GM21367 (cell line): Measurements from ENCODE around the gene PTPRN2.

Experiments used
- ATAC-seq: cut with Tn5 transposase; IDR thresholded peaks from one replicate; pipeline ENCODE4 v1.9.1; 2021; ENCODE audit not compliant: unreplicated experiment

Gene PTPRN2

DNA sequence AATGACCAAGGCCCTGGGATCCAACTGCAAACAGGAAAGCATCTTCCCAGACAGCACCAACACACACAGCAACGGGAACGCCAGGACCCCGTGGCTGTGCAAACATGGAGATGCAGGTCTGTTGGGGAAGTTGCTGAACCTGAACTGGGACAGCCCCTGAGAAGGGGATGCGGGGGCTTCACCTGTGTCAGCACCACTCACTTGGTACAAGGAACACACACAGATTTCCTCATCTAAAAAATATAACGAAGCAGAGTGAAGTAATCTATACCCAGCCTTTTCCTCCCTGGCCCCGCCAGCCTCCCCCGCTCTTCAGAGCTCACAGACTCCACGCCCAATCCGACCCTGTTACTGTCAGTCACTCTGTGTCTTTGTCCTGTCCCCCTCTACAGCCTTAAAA, 93.0 kb downstream of the PTPRN2 start:
- no peak for ATAC-seq

DNA sequence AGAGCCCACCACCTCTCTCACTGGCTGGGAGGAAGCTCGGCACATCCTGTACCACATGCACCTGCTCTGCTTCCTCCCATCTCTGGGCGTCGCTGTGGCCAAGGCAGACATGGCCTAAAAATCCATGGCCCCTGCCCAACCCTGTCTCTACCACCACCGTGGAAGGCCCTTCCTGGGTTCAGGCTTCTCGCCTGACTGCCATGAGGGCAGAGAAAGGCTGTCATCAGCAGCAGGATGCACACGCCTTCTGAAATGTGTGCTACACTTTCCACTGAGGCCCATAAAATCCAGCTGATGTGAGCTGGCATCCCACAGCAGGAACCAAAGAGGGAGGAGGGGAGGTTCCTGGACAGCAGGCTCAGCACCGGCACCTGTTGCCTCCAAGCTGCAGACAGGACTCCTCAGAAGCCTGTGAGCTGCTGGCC, 93.4 kb downstream of the PTPRN2 start:
- ATAC-seq = no peak

DNA sequence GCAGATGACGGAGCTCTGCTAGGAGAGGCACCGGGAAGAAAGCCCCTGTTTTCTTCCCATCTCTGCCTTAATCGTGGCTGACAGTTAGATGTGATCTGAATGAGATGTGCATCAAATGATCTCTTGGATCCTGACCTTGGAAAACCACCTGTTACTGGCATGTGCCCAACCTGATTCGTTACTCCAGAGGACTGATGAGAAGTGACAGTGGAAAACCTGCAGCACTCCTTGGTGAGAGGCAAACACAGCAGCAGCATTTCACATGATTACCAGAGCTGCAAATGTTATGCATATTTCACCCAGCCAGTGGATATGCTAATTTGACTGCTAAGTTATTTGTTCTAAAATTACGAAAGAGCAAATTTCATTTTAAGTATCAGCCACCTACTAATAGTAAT, 95.3 kb downstream of the PTPRN2 start:
- no peak for ATAC-seq

DNA sequence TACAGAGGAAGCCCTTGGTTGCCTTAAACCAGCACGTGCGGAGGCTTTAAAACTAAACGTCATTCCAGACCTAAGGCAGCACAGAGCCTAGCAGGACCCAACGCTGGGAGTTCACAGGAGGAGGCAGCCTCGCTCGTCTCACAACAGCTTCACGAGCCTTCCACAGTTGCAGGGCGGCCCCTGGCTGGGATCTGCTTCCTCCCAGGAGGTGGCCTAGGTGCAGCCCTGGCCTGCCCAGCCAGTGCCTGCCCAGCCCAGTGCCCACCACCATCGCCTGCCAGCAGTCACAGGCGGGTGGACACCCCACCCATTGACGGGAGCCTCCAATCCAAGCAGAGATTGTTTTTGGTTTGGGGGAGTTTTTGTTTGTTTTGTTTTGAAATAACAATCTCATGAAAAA, 96.5 kb downstream of the PTPRN2 start:
- ATAC-seq = no peak

DNA sequence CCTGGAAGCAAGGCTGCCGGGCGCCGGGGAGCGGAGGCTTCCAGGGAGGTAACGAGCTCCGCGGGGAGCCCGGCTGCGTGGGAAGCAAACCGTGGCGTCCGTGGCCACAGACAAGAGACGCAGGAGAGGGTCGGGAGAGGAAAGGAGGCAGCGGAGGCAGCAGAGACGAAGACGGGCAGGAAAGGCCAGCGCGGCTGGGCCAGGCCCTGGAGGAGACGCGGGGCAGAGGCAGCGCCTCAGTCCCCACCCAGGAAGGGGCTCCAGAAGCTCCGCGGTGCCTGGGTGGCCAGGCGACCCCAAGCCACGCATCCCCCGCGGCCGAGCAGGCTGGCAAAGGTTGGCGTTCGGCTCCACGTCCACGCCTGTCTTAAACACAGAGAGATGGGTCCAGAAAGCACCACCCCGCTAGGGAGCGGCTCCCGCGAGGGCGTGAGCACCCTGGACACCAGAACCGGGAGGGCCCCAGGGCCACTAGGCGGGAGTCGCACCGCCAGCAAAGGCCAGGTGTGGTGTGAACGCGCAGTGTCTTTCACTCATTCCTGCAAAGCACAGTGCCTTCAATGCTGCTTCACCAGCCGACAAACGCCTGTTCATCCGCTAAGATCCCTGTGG, 97.3 kb downstream of the PTPRN2 start:
- ATAC-seq = no peak

DNA sequence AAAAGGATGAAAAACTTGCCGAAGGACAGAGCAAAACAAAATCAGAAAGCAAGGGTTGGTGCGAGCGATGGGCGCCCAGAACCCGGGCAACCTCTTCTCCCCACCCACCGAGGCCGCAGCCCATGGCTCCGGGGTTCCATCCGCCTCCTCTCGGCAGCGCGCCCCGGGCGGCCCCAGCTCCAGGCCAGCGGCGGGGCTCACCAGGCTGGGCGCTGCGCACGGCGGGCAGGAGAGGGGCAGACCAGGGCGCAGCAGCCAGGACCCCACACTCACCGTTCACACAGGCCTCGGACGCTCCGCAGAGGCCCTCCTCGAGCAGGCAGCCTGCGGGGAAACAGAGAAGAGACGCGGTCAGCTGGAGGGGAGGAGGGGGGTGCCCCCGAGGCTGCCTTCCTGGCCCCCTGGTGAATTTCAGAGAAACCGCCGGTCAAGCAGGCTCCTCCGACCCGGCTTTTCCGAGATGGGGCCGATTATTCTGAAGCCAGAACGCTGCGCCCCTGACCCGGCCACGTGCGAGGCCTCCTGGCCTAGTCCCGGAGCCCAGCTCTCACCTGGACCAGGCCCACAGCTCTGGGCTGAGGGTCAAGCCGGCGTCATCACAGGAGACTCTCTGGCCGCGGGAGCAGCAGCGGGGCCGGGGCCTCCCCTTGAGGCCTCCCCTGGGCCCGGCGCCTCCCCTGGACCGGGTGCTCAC, 98.0 kb downstream of the PTPRN2 start:
- no peak for ATAC-seq

DNA sequence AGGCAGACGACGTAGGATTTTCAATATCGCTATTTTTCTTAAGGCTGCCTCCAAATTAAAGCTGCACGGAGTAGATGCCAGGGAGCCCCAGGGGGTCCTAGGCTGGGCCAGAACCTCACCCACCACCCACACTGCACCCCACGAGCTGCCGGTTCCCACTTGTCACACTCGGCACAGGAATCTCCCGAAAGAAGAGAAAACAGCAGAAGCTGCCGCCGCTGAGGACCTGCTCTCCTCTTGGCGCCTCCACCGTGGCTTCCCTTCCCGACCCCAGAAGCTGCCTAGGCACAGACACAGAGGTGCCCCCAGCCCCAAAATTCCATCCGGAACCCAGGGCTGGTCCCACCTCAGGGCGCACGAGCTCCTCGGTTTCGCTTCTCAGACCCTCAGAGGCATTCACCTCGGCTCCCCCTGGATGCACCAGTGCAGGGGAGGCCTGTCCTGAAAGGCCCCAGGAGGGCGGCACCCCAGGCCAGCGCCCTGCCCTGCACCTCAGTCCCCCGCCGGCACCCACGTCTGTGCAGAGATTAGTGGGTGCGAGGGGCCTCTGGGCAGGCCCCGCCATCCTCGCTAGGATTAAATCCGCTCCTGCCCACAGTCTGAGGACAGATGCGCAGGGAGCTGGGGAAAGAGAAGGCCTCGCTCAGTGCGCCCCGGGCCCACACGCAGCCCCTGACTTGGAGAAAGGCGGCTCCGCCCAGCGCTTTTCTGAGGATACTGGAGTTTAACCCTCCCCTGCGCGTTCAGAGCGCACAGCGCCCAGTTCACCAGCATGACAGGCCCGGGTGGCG, 99.2 kb downstream of the PTPRN2 start:
- no peak for ATAC-seq

DNA sequence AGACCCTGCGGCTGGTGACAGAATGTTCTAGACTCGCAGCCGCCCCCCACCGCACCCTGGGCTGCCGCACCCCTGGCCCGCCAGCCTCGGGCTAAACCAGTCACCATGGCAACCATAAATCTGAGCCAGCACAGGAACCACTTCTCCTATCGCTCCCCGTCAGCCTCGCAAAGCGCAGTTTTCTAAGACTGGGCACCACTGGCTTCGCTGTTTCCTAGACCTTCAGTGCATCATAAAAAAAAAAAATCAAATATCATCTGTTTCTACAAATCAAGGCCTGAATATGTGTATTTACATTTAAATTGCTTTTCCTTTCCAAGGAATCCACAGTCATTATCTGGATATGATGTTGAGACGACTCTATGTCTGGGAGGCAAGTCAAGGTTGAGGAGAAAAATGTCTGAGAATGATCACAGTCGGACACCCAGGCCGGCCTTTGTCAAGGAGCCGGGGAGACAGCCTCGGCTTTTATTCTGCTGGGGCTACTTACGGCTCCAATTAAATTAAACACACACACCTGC, 99.9 kb downstream of the PTPRN2 start:
- no peak for ATAC-seq

DNA sequence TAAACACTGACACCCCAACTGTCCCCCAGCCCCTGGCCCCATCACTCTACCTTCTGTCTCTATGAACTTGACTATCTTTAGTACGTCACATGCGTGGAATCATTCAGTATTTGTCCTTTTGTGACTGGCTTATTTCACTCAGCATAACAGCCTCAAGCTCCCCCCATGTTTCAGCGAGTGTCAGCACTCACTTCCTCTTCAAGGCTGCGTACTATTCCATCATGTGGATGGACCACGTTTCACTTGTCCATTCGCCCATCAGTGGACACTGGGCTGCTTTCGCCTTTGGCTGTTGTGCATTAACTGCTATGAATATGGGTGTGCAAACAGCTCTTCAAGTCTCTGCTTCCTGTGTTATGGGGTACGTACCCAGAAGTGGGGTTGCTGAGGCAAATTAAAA, 100.7 kb downstream of the PTPRN2 start:
- ATAC-seq = no peak

DNA sequence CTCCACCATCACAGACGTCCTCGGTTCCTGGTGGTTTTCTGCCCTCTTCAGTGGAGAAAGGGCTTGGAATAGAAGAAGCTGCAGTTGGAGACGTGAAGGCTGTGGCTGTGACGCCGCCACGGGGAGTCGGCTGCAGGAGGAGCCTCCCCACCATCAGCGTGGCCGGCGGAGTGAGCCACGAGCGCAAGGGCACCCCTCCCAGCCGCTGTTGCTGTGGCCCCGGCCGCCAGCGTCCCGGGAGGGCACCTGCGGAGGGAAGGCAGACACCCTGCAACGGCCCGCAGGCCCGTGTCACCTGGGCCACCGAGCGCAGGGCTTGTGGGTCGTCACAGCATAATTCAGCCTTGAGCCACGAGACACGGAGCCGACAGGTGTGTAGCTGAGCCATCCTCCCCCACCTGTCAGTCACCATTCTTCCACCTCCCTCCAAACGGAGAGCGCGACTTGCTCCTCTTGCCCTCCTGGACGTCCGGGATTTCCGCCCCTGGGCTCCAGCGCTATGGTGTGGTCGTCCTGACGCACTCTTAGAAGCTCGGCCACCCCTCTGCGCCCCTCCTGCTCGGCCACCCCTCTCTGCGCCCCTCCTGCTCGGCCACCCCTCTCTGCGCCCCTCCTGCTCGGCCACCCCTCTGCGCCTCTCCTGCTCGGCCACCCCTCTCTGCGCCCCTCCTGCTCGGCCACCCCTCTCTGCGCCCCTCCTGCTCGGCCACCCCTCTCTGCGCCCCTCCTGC, 102.7 kb downstream of the PTPRN2 start:
- ATAC-seq = no peak

DNA sequence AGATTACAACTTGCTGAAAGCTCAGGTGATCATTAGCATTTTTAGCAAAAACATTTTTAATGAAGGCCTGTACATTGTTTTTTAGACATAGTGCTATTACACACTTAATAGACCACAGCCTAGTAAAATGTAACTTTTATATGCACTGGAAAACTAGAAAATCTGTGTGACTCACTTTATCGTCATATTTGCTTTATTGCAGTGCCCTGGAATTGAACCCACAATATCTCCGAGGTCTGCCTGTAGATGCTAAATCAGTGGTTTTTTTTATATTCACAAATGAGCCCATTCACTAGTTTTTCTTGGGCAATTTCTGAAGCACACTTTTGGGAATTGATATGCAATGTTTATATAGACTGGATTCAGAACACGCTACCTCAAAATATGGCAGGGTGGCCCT, 105.1 kb downstream of the PTPRN2 start:
- ATAC-seq = no peak

DNA sequence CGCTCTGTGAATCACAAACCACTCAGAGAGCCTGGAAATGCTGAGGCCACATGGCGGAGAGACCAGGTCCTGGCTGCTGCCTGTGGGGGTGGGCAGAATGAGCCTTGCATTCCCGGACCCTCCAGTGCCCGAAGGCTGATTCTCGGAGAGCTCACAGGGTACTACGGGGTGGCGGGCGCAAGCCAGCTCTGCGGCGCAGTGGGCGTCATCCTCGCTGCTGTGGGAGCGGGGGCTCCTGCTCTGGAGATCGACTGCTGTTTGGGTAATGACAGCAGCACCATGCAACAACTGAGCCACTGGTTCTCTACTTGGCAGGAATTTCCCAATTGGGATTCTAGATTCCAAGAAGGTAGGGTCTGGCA, 108.0 kb downstream of the PTPRN2 start:
- ATAC-seq = no peak

DNA sequence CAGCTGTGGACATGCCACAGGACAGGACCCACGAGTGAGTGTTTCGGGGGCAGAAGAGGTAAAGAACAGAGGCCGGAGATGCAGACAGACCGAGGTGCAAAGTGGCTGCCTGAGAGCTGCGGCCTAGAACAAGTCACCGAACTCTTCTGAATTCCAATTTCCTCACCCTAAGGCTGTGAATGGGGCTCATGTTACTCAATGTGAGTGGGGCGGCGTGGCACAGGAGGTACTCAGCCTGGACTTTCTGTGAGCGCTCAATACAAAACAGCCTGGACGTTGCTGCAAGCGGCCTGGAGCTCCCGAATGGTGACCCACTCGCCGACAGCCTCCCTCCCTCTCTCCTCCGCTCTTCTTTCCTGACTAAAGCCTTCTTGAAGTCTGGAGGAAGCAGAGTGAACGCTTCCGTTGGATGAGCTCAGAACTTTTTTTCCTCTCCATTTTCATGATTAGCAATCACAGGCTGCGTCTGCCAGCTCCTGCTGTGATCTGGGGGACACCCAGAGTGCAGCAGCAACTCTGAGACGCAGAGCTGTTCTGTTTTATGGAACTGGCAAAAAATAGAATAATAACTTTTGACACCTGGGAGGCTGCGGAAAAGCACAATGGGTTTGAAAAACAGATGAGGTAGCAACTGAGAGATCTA, 108.5 kb downstream of the PTPRN2 start:
- ATAC-seq = no peak

DNA sequence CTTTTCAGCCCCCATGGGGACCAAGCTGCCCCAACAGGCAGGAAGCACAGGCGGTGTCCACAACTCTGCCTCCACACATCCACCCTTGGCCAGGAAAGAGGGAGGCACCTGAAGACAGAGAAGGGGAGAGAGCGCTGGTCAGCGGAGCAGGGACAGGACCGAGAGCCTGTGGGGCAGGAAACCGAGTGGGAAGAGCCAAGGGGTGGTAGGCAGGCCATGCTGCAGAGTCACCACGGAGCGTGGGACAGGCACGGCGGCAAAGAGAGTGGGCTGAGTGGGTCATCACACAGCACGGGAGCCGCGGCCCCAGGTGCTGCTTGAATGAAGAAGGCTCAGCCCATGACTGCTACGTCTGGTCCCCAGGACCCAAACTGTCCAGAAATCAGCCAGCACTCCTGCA, 109.8 kb downstream of the PTPRN2 start:
- no peak for ATAC-seq

DNA sequence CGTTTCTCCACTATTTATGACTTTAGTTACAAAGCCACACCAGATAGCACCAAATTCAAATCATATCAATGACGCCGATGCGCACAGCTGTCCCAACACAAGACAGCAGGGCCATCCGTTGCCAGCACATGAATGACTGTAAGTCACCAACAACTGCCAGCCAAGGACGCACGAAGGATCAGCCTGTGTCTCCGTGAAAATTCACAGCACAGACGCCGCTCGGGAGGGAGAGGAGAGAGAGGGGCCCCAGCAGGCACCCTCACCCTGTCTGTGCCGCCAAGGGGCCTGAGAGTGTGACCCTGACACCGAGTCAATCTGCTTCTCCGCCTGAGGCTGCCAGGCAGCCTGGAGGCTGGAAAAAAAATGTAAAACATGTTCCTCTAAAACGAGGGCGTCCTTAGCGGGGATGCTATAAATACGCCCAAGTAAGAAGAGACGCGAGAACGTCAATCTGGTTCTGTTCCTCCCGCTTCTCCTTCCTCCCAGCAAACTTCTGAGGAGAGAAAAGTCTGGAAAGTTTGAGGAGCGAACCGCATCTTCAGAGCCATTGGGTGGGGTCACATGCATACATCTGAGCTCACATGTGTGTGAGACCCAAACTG, 111.2 kb downstream of the PTPRN2 start:
- no peak for ATAC-seq

DNA sequence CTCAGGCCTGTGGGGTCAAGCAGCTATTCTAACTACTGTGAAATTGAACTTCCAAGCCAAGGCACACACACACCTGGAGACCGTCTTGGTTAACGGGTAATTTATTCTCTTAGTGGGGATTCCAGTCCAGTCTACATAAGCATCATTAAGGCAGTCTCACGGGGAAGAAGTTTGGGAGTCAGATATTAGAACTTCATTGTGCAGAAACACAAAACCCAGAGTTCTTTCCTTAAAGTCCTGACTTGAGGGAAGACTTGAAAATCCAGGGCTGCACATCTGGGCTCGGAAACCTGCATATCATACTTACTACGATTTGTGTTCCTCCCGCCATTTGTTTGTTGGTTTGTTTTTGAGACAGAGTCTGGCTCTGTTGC, 112.0 kb downstream of the PTPRN2 start:
- ATAC-seq = no peak

DNA sequence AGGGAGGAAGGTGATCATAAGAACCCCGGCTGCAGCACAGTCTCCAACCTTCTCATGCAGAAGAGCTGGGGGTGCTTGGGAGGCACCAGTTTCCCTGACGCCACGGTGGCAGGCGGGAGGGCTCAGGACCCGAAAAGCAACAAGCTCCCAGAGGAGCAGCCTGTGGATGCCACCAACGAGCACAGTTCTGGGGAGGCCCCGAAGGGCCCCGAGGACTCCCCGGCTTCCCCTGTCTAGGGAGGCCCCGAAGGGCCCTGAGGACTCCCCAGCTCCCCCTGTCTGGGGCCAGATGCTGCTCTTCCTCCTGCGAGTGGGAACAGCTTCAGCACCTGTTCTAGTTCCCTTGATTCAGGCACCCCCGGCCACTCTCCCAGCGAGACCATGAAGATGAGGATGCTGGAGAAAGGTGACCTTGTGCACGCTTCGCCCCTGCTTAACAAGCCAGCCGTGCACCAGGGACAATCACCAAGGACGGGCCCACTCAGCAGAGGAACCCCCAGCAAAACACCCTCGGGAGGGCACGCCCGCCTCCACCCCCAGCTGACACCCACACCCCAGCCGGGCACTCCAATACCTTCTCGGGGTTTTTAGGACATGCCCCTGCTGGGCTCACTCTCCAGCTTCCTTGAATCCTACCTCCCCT, 112.5 kb downstream of the PTPRN2 start:
- no peak for ATAC-seq

DNA sequence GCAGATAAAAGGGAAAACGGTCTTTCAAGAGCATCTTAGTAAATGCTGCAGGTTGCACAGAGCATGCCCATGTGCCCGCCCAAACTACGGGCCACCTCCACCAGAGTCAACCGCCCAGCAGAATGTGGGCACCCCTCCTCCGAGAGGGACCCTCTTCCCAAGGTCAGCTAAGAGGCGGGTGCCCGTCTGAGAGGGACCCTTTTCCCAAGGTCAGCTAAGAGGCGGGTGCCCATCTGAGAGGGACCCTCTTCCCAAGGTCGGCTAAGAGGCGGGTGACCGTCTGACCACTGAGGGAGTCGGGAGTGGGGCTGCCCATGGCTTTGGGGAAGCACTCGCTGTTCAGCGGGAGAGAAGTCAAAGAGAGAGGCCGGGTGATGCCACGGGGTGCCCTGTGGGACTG, 113.1 kb downstream of the PTPRN2 start:
- no peak for ATAC-seq

DNA sequence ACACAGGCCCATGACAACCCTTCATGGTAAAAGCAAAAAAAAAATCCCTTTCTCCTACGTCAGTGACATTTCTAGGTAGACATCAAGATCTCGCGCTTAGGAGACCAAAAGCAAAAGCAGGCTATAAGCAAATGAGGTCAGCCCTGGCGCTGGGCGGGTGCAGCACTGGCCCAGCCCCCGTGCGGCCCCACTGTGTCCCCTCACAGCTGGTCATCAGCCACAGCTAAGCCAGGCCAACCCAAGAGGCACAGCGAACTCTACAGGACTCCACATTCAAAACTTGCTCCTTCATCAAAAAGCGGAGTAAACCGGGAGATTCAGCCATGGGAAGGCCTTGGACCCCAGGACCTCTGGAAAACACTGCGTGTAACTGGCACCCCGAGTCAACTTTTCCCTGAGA, 113.7 kb downstream of the PTPRN2 start:
- no peak for ATAC-seq

DNA sequence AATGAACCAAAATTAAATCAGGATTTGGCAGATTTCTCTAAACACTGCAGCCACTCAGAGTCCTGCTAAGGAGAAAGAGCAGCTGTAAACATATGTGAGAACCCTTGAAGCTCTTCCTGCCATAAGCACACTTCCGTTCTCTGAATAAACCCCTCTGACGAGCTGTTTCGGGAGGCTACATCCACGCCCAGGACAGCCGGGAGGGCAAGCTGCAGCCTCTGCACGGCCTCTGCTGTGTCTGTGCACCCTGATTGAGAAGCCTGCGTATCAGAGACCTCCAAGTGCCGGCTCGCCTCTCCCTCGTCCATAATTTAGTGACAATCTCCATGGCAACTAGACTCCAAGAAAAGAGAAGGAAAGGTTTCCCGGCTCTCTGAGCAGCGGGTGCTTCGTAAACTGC, 114.4 kb downstream of the PTPRN2 start:
- ATAC-seq = no peak
